ENCODE data around the gene AKAP5.

GRCh38 chr14:64464651-64465050 is 648 bp upstream of the AKAP5 start:
- TF ChIP-seq CTCF (IDR thresholded peaks at IDR 0.05) (no peak), POLR2AphosphoS5 (IDR thresholded peaks at IDR 0.05) (no peak), POLR2A (IDR thresholded peaks at IDR 0.05) (no peak)
